H1 (cell line): Measurements from ENCODE around the gene HP1BP3. TPM values are rescaled to one million over a fixed set of nuclear protein-coding genes. Genes with fewer than 3 reads are reported as not detected.

Experiments
- CTCF ChIA-PET: fragments of 300-600 bp; sonication (Branson Sonifier 250); formaldehyde crosslinking; loops from one replicate; lab custom pipeline; 2021; ENCODE audit not compliant: partially characterized antibody; lab: Charles Lee
- POLR2A ChIA-PET: fragments of 300-600 bp; sonication (Branson Sonifier 250); formaldehyde crosslinking; loops from one replicate; lab custom pipeline; 2021; ENCODE audit warnings: inconsistent platforms; ENCODE audit not compliant: partially characterized antibody; lab: Charles Lee
- DNase-seq, 2 experiments: peaks; one replicate each; pipeline versions ENCODE4 v3.0.0 to v3.0.0-alpha.2; 2010 to 2022; ENCODE audit warnings: low spot score in 2 of 2, low read depth in 1 of 2, mixed read lengths in 1 of 2
- FAIRE-seq: peaks from 2 replicates; lab custom pipeline; 2011; peaks lifted over from hg19 to GRCh38; lab: Jason Lieb, UNC
- H2AFZ ChIP-seq: 2 replicates; pipeline ENCODE4 v1.8.1; 2012; ENCODE audit warnings: low read length, inconsistent platforms
- H2AK5ac ChIP-seq: 2 replicates; pipeline ENCODE4 v1.6.1; 2013; ENCODE audit warnings: low read depth, low read length
- H2BK120ac ChIP-seq: replicated peaks from 2 replicates; pipeline ENCODE3; 2013; ENCODE audit warnings: low read depth, low read length, inconsistent platforms
- H2BK12ac ChIP-seq: 2 replicates; pipeline ENCODE4 v1.6.1; 2013; ENCODE audit warnings: low read depth, low read length
- H2BK15ac ChIP-seq: 2 replicates; pipeline ENCODE4 v1.6.1; 2013; ENCODE audit warnings: low read length
- H2BK20ac ChIP-seq: 2 replicates; pipeline ENCODE4 v1.6.1; 2013; ENCODE audit warnings: low read length
- H2BK5ac ChIP-seq: 2 replicates; pipeline ENCODE4 v1.6.1; 2013; ENCODE audit warnings: low read depth, low read length
- H3K14ac ChIP-seq: 2 replicates; pipeline ENCODE4 v1.6.1; 2013; ENCODE audit warnings: inconsistent platforms; ENCODE audit not compliant: insufficient read length
- H3K18ac ChIP-seq: 2 replicates; pipeline ENCODE4 v1.6.1; 2013; ENCODE audit warnings: low read length; ENCODE audit errors: extremely low read depth
- H3K23ac ChIP-seq: 2 replicates; pipeline ENCODE4 v1.6.1; 2013; ENCODE audit warnings: inconsistent platforms; ENCODE audit not compliant: insufficient read length
- H3K23me2 ChIP-seq: 2 replicates; pipeline ENCODE4 v1.6.1; 2013; ENCODE audit warnings: low read depth, low read length
- H3K27ac ChIP-seq: 2 replicates; pipeline ENCODE4 v1.6.1; 2011; ENCODE audit warnings: low read depth, low read length, inconsistent platforms
- H3K27me3 ChIP-seq, 4 experiments: replicated peaks in 1 of 4; 1 replicate in 1 of 4; 2 replicates in 3 of 4; pipeline versions ENCODE4 v1.6.1 to v1.8.1; 2011 to 2013; ENCODE audit warnings: low read length in 3 of 4, mild to moderate bottlenecking in 3 of 4, inconsistent platforms in 2 of 4, mixed read lengths in 2 of 4, moderate library complexity in 1 of 4; ENCODE audit not compliant: control insufficient read depth in 3 of 4, insufficient read depth in 3 of 4; ENCODE audit errors: extremely low read depth in 1 of 4
- H3K36me3 ChIP-seq, 4 experiments: 2 replicates each; pipeline versions ENCODE4 v1.6.1 to v1.8.1; 2011 to 2013; ENCODE audit warnings: mild to moderate bottlenecking in 4 of 4, low read length in 3 of 4, moderate library complexity in 2 of 4, control low read depth in 1 of 4, inconsistent platforms in 1 of 4; ENCODE audit not compliant: insufficient read depth in 4 of 4, control insufficient read depth in 2 of 4
- H3K4ac ChIP-seq: replicated peaks from 2 replicates; pipeline ENCODE3; 2013; ENCODE audit warnings: low read length, low read depth, mixed read lengths, inconsistent platforms; ENCODE audit not compliant: insufficient read length
- H3K4me1 ChIP-seq, 4 experiments: replicated peaks in 1 of 4; 1 replicate in 1 of 4; 2 replicates in 3 of 4; pipeline versions ENCODE4 v1.6.1 to v1.8.1; 2011 to 2013; ENCODE audit warnings: low read length in 3 of 4, inconsistent platforms in 2 of 4, mixed read lengths in 1 of 4; ENCODE audit not compliant: insufficient read depth in 4 of 4, control insufficient read depth in 3 of 4
- H3K4me2 ChIP-seq, 2 experiments: 2 replicates each; pipeline versions ENCODE4 v1.6.1 to v1.8.1; 2011 to 2013; ENCODE audit warnings: low read depth in 2 of 2, low read length in 2 of 2, control low read depth in 1 of 2, inconsistent platforms in 1 of 2, mild to moderate bottlenecking in 1 of 2; ENCODE audit not compliant: insufficient read depth in 1 of 2
- H3K4me3 ChIP-seq, 4 experiments: fragments of 200-600, 300-600 bp in 1 of 4; sonication (generic), shearing (Covaris generic), sonication (Bioruptor Twin) in 1 of 4; 2 replicates each; pipeline versions ENCODE4 v1.5.1 to v1.8.1; 2011 to 2016; ENCODE audit warnings: low read length in 4 of 4, low read depth in 3 of 4, control low read depth in 2 of 4, inconsistent platforms in 2 of 4, mild to moderate bottlenecking in 2 of 4, mixed read lengths in 1 of 4, moderate library complexity in 1 of 4; ENCODE audit not compliant: insufficient read depth in 2 of 4; ENCODE audit errors: extremely low read depth in 1 of 4
- H3K56ac ChIP-seq: replicated peaks from 2 replicates; pipeline ENCODE3; 2013; ENCODE audit warnings: low read depth, mild to moderate bottlenecking, mixed read lengths, low read length, inconsistent platforms; ENCODE audit not compliant: insufficient read length
- H3K79me1 ChIP-seq: 2 replicates; pipeline ENCODE4 v1.6.1; 2013; ENCODE audit warnings: low read depth, low read length, control low read depth
- H3K79me2 ChIP-seq, 2 experiments: 2 replicates each; pipeline versions ENCODE4 v1.6.1 to v1.8.1; 2012 to 2013; ENCODE audit warnings: low read length in 2 of 2, mild to moderate bottlenecking in 2 of 2, inconsistent platforms in 1 of 2; ENCODE audit not compliant: insufficient read depth in 2 of 2, control insufficient read depth in 1 of 2
- H3K9ac ChIP-seq, 4 experiments: replicated peaks in 1 of 4; 1 replicate in 1 of 4; 2 replicates in 3 of 4; pipeline versions ENCODE4 v1.6.1 to v1.8.1; 2011 to 2013; ENCODE audit warnings: low read depth in 3 of 4, low read length in 3 of 4, control low read depth in 2 of 4, mild to moderate bottlenecking in 2 of 4, moderate library complexity in 2 of 4, inconsistent platforms in 1 of 4; ENCODE audit errors: extremely low read depth in 1 of 4
- H3K9me3 ChIP-seq, 2 experiments: 2 replicates each; pipeline versions ENCODE4 v1.6.1 to v1.8.1; 2012 to 2013; ENCODE audit warnings: mild to moderate bottlenecking in 2 of 2, moderate library complexity in 2 of 2, control low read depth in 1 of 2, inconsistent platforms in 1 of 2, low read depth in 1 of 2, low read length in 1 of 2, mixed read lengths in 1 of 2; ENCODE audit not compliant: insufficient read depth in 2 of 2
- H4K20me1 ChIP-seq, 2 experiments: replicated peaks in 1 of 2; 2 replicates each; pipeline versions ENCODE3 to v1.8.1; 2011 to 2013; ENCODE audit warnings: inconsistent platforms in 2 of 2, low read length in 2 of 2, mild to moderate bottlenecking in 1 of 2; ENCODE audit not compliant: insufficient read depth in 2 of 2, control insufficient read depth in 1 of 2
- H4K5ac ChIP-seq: 2 replicates; pipeline ENCODE4 v1.6.1; 2013; ENCODE audit warnings: low read length, low read depth, mixed read lengths, inconsistent platforms; ENCODE audit not compliant: insufficient read length
- H4K8ac ChIP-seq: 2 replicates; pipeline ENCODE4 v1.8.0; 2013; ENCODE audit warnings: mild to moderate bottlenecking, moderate library complexity, low read length, inconsistent platforms; ENCODE audit not compliant: insufficient read depth; ENCODE audit errors: extremely low read depth
- H4K91ac ChIP-seq: replicated peaks from 2 replicates; pipeline ENCODE3; 2013; ENCODE audit warnings: low read length, mixed read lengths, inconsistent platforms; ENCODE audit not compliant: insufficient read length
- FOSL1 ChIP-seq: IDR thresholded peaks from 2 replicates; pipeline ENCODE4 v1.6.1; 2011; ENCODE audit warnings: mild to moderate bottlenecking, low read depth, low read length, moderate library complexity; ENCODE audit not compliant: insufficient read depth
- WGBS, 2 experiments: shearing (Covaris generic) in 1 of 2; methylation state at CpG; one replicate each; pipeline versions ENCODE4 v1.1.6 to v1.1.7; 2013 to 2015; ENCODE audit warnings: low lambda C conversion rate in 2 of 2, mixed read lengths in 2 of 2, inconsistent platforms in 1 of 2, low coverage in 1 of 2, missing lambda C conversion rate in 1 of 2; ENCODE audit not compliant: insufficient replicate concordance in 2 of 2, insufficient coverage in 1 of 2, insufficient read length in 1 of 2; ENCODE audit errors: extremely low coverage in 1 of 2, missing lambda C conversion rate in 1 of 2; 5-methylcytosine and 5-hydroxymethylcytosine counted together
- polyA plus RNA-seq, 7 experiments: library from polyadenylated mRNA; depleted of rRNA in 3 of 7; stranded (reverse) in 5 of 7; unstranded in 2 of 7; fragments of >200 nt in 5 of 7; fragments of 200-250 nt in 2 of 7; gene quantifications; 1 replicate in 5 of 7; 2 replicates in 1 of 7; 4 replicates in 1 of 7; pipeline versions ENCODE4 v1.2.1 to v1.2.3, GENCODE V29; 2011 to 2013; ENCODE audit warnings: missing spikeins in 2 of 7, mixed read lengths in 2 of 7
- total RNA-seq: library from RNA; stranded (reverse); fragmentation: NEBNext Ultra II Directional; extraction: Animal tissue kit (Norgen Biotek cat#: 25700); gene quantifications from 2 replicates; pipeline ENCODE4 v1.2.1, GENCODE V29; 2021

The HP1BP3 gene
- total and polyA plus RNA-seq, 2 of the 8 experiments (the other 6 are each of a cell fraction or from before 2014, with no cell fraction given), result 47.4 to 125 TPM

DNA sequence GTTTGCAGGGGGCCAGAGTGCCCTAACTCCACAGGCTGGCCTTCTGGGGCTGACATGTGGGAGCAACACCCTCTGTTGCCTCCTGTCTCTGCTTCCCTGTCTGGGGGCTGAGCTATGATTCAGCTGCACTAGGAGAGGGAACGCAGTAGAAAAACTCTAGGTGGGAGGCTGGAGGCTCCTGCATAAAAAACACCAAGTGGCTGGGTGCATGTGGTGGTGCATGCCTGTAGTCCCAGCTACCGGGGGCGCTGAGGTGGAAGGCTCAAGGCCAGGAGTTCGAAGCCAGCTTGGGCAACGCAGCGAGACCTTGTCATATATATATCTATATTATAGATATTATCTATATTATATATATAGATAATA is 74.9 kb downstream of the HP1BP3 start:
- Histone ChIP-seq H2AK5ac (no peak overlapping the region), H3K79me1 (no peaks in the 10 kb centered on the region), H3K4me2 (no peak overlapping the region), H3K36me3 (no peaks in the 10 kb centered on the region; a peak in 1 of 8 replicates), H3K9me3 (no peaks in the 10 kb centered on the region; a peak in 1 of 4 replicates), H3K9ac (no peak overlapping the region), H4K5ac (no peak overlapping the region), H3K18ac (no peak overlapping the region), H3K56ac (no peak overlapping the region), H4K91ac (no peak overlapping the region), H3K4ac (no peak overlapping the region), H3K27me3 (peaks cover 0 to 8% (median 7%) of the 10 kb centered on the region in 4 experiments; a peak in 6 of 7 replicates), H2BK120ac (no peak overlapping the region), H3K27ac (no peak overlapping the region), H3K79me2 (no peaks in the 10 kb centered on the region), H2BK15ac (no peak overlapping the region), H2AFZ (no peak overlapping the region), H4K20me1 (peaks cover 1 to 5% of the 10 kb centered on the region in 2 experiments), H3K4me1 (peaks cover 0 to 6% (median 0%) of the 10 kb centered on the region in 4 experiments; a peak in 4 of 7 replicates), H4K8ac (no peak overlapping the region), H3K4me3 (no peak overlapping the region), H2BK20ac (no peak overlapping the region), H3K14ac (no peak overlapping the region), H3K23me2 (no peaks in the 10 kb centered on the region; the same call in 1 of the 2 replicates), H2BK5ac (no peak overlapping the region), H3K23ac (no peak overlapping the region), H2BK12ac (no peak overlapping the region)
- DNase-seq (no peak), FAIRE-seq (no peak)
- no peak for TF ChIP-seq FOSL1
- WGBS, 2 experiments, result 86% methylated on average over 5 of the region's 6 CpGs; no CpG with 5 or more reads in 1 of the 2 experiments
- CTCF ChIA-PET, result interaction anchor here (1.1 to 2.7 kb wide), 6 partner anchors 10 to 505 kb away, joined by 3 to 22 read pairs (median 4); no protein-coding TSS in a partner anchor
- POLR2A ChIA-PET, result interaction anchor here (7.8 kb wide), 1 partner anchor 18 kb away, joined by 68 read pairs; the partner anchor contains the start of gene SH2D5
